Measurements from ENCODE around the gene DPP9.

DPP9 gene

DNA sequence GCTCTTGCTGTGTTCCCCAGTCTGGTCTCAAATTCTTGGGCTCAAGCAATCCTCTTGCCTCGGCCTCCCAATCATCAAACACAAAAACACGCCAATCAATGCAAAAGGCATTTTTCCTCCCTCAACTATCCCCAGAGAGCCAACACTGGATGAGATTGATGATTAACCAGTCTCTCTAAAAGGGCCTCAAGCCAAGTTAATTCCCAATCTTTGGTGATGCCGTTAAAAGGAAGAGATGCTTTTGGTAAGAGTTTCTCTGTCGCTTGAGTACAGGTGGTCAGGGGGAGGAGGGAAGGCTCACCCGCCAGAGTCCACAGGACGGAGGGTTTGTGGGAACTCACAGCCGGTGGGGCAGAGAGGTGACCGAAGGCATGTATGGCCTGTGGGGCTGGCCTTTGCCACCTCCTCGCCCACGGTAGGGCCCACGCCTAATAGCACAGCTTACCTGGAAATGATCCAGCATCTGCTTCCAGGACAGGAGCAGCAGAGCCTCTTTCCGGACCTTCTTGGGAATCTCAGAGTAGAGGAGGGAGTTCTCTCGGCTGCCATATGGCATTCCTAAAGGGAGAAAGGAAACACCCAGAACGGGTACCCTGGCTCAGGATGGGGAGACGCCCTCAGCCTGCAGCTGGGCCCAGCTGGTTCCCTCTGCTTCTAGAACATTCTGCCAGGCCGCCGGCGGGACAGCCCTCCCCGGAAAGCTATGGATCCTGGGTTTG lies 18.1 kb downstream of the DPP9 start:
- ChIA-PET POLR2A (no interaction called here), CTCF (no interaction called here)
- TF ChIP-seq, protein P1, sequence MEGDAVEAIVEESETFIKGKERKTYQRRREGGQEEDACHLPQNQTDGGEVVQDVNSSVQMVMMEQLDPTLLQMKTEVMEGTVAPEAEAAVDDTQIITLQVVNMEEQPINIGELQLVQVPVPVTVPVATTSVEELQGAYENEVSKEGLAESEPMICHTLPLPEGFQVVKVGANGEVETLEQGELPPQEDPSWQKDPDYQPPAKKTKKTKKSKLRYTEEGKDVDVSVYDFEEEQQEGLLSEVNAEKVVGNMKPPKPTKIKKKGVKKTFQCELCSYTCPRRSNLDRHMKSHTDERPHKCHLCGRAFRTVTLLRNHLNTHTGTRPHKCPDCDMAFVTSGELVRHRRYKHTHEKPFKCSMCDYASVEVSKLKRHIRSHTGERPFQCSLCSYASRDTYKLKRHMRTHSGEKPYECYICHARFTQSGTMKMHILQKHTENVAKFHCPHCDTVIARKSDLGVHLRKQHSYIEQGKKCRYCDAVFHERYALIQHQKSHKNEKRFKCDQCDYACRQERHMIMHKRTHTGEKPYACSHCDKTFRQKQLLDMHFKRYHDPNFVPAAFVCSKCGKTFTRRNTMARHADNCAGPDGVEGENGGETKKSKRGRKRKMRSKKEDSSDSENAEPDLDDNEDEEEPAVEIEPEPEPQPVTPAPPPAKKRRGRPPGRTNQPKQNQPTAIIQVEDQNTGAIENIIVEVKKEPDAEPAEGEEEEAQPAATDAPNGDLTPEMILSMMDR (IDR thresholded peaks at IDR 0.05; ENCODE audit: control extremely low read depth, extremely low read depth, low read depth, missing control alignments): no peak
- no peak for DNase-seq (ENCODE audit: extremely low spot score)

DNA sequence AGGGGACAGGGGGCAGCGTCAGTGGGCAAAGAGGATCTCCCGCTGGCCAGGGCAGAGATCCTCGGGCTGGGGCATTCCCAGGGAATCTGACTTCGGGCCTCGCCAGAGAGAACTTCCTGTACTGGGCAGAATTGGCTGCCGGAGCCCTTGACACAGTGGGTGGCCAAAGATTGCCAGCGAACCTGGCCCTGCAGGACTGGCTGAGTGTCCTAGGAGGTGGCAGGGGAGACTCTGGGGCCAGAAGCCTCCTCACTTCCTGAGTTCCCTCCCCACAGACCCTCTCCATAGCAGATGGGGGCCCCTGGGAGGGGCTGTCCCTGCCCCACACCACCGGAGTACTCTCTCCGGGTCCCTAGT lies 19.3 kb downstream of the DPP9 start:
- CTCF ChIA-PET: interaction anchor here (1.2 kb wide), 1 partner anchor 72 kb away, joined by 3 read pairs; no protein-coding TSS in a partner anchor
- POLR2A ChIA-PET: no interaction called here
- TF ChIP-seq, protein P1 (IDR thresholded peaks at IDR 0.05; ENCODE audit: control extremely low read depth, extremely low read depth, low read depth, missing control alignments): no peak
- no peak for DNase-seq (ENCODE audit: extremely low spot score)

DNA sequence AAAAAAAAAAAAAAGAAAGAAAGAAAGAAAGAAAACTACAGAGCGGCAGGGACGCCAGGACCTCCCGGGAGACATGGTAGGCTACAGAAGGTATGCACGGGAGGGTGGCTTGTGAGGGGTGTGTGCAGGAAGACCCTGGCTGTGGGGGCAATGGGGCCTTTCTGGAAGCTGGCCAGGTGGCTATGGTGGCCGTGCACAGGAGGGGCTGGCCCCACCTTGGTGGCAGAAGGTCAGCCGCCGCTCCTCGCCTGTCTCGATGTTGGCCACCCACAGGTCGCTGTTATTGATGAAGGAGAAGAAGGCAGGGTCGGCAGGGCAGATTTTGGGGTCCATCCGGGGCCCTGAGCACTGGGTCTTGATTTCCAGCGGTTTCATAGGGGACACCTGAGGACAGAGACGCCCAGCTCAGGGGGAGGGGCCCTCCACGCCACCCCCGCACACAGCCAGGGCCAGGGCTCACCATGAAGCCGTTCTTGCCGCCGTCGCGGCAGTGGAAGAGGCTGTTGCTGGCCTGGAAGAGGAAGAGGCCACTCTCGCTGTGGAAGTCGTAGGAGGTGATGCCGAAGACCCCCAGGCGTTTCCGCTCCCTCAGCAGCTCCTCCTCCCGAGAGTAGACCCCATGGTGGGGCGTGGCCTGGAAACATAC lies 19.8 kb downstream of the DPP9 start:
- CTCF ChIA-PET: interaction anchor here (1.2 kb wide), 1 partner anchor 71 kb away, joined by 3 read pairs; no protein-coding TSS in a partner anchor
- TF ChIP-seq, protein P1 (IDR thresholded peaks at IDR 0.05; ENCODE audit: control extremely low read depth, extremely low read depth, low read depth, missing control alignments): no peak
- DNase-seq (ENCODE audit: extremely low spot score): no peak
- POLR2A ChIA-PET: no interaction called here

DNA sequence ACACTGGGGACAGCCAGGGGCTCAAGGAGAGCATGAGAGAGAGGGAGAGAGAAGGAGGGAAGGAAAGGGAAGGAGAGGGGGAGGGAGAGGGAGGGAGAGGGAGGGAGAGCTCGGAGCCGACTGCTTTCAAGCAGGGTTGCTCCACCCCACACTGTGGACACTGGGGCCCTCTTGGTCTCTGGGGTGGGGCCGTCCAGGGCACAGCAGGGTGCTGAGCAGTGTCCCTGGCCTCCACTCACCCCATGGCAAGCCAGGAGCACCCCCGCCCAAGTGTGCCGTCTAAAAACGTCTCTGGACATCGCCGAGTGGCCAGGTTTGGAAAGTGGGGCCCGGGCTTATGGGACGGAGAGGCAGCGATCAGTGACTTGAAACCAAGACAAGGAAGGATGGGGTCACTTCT lies 20.9 kb downstream of the DPP9 start:
- TF ChIP-seq, protein P1 (IDR thresholded peaks at IDR 0.05; ENCODE audit: control extremely low read depth, extremely low read depth, low read depth, missing control alignments): no peak
- DNase-seq (ENCODE audit: extremely low spot score): no peak
- CTCF ChIA-PET: no interaction called here
- POLR2A ChIA-PET: no interaction called here

DNA sequence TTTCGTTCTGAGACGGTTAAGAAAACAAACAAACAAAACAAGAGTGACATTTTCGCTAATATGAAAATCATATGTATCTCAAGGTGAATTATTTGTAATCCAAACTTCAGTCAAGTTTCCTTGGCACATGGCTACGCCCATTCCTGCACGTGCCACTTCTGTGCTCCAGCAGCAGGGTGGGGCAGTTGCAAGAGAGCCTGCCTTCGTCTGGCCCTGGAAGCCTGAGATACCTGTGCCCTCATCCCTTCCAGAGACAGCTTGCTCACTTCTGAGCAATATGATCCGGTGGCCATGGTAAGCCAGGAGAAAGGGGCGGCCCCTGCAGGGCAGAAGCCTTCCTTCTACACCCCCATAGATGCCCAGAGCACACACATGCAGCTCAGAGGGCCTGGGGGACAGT lies 22.1 kb downstream of the DPP9 start:
- ChIA-PET POLR2A (no interaction called here), CTCF (no interaction called here)
- DNase-seq (ENCODE audit: extremely low spot score): no peak
- TF ChIP-seq, protein P1 (IDR thresholded peaks at IDR 0.05; ENCODE audit: control extremely low read depth, extremely low read depth, low read depth, missing control alignments): no peak

DNA sequence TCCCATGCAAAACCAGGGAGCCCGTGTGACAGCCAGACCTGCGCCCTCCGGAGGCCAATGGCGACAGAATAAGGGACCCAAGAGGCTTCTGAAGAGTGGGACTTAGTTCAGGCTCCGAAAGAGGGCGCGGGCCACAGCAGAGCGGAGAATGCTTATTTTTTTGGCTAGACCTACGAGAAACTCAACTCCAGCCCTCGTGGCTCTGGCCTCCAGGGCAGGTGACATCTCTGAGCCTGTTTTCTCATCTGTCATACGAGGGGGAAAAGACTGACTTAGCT lies 23.0 kb downstream of the DPP9 start:
- ChIA-PET POLR2A (no interaction called here), CTCF (no interaction called here)
- TF ChIP-seq, protein P1 (IDR thresholded peaks at IDR 0.05; ENCODE audit: control extremely low read depth, extremely low read depth, low read depth, missing control alignments): no peak
- DNase-seq (ENCODE audit: extremely low spot score): no peak

Data from GM10248 (cell line).